GM18508 (cell line): Measurements from ENCODE around the gene PPP1CB.

Experiments used
- ATAC-seq: cut with Tn5 transposase; IDR thresholded peaks from one replicate; pipeline ENCODE4 v1.9.1; 2021; ENCODE audit warnings: moderate number of reproducible peaks; ENCODE audit not compliant: insufficient read depth, unreplicated experiment

Gene PPP1CB

DNA sequence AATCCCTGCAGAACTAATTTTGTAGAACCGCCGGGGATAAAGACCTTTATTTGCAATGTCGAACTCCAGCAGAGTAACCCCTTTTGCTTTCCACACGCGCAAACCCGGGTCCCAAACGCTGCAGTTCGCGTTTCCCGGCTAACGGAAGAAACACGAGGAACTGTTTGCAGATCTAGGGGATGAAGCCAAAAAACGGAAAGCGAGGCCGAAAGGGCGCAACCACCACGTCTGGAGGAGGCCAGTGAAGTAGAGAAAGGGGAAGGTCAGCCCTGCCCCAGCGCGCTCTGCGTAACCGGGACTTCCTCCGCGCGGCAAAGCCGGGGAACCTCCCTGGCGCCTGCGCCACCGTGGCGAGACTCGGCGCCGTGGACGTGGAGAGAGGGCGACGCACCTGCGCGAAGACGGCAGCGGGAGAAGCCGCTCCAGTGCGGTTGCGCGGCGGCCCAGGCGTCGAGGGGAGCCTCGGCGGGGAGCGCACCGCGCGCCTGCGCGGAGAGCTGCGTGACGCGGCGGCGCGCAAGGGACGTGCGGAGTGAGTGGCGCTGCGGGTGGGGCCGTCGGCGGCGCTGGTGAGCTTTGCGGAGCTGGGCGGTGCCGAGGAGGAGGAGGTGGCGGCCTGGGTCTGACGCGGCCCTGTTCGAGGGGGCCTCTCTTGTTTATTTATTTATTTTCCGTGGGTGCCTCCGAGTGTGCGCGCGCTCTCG, at the start of gene PPP1CB:
Gene PPP1CB, plus strand, starts transcription at position 579 of the 704 bp plus-strand sequence. CDS start 295 bp downstream, outside the sequence.
- peak; percentile 56 for ATAC-seq

DNA sequence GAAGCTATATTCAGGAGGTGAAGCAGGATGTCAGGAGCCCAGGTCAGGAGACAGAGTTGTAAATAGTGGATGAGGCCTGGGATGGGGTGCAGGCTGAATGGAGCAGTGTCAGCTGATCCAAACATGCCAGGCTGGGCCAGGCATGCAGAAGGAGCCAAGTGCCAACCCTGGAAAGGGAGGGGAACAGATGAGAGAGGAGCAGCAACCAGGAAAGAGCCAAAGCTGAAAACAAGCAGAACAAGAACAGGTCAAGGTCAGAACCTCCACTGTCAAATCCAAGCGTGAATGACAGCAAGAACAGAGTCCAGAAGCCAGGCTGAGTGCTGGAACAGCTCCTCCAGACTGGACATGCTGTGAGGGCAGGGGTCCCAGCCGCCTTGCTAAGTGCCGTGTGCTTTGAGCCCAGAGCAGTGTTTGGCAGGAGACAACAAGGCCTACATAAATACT, 49.2 kb upstream of the PPP1CB start:
- no peak for ATAC-seq

DNA sequence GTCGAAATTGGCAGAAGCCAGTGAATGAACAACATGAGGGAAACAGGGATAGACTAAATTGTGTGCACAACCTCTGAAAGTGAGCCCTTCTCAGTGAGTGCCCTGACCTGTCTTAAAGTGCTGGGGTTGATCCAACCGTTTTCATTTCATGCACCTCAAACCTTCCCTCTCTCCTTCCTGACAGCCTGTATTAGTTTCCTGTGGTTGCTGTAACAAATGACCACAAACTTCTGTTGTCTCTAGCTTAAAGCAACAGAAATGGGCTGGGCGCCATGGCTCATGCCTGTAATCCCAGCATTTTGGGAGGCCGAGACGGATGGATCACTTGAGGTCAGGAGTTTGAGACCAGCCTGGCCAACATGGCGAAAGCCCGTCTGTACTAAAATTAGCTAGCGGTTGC, 48.8 kb upstream of the PPP1CB start:
- ATAC-seq: no peak

DNA sequence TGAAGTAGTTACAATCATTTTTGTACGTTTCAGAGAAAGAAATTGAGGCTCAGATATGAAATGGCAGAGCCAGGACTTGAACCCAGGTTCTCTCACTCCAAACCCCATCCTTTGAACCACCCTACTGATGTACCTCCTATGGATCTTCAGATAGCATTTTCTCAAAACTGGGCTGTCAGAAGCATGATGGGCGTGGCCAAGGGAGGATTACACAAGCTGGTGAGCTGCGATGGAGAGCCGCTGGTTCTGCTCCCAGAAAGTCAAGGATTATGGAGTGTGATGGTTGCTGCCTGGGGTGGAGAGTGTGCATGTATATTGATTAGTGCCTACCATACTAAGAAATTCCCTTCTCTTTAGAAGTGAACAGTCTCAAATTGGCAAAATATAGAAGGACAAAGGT, 47.0 kb upstream of the PPP1CB start:
- no peak for ATAC-seq

DNA sequence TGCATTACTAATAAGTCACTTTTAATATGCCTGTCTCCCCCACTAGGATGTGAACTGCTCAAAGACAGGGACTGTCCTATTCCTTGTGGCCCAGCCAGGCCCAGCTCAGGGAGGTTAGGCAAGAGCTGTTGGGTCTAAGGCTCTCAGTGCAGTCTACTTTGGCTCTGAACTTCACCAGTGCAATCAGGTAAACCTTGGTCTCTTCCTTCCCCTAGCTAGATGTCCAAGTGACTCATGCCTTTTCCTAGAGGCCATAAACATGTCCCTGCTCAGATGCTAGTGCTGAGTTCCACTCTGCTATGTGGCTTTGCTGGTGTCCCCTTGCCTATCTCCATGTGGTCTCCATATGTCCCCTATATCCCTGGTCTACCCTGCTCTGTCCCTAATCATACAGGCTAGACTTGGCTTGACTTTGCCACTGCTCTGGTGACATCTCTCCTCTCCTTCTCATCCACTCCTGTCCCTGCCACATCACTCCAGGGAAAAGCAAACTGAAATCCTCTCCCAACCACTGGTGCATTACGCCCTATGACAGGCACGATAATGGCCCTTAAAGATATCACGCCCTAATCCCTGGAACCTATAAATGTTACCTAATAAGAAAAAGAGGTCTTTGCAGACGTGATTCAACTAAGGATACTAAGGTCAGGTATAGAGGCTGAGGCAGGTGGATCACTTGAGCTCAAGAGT, 45.7 kb upstream of the PPP1CB start:
- ATAC-seq: no peak

- ATAC-seq: no peak
These were observed 44.0 kb upstream of the PPP1CB start for GRCh38 chr2:28707592-28707991.

DNA sequence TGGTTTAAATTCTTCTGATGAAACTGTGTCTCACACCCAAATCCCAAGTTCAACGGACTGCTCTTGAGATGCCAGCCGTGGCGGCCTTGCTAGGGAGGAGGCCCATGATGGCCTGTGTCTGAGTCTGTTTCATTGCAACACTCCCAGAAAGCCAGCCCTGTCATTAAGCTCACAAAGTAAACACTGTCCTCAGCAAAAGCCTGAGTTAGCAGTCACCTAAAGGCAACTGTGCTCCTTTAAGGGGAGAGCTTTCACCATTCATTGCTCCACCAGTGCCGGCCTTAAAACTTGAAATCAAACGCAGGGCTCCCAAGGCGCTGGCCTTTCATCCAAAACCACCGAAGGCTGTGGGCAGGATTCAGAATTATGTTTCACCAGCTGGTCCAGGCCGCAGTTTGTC, 42.5 kb upstream of the PPP1CB start:
- ATAC-seq: no peak

GRCh38 chr2:28710545-28710944, 41.1 kb upstream of the PPP1CB start:
- ATAC-seq: no peak

- no peak for ATAC-seq
These were observed 37.9 kb upstream of the PPP1CB start for GRCh38 chr2:28713577-28714298.

DNA sequence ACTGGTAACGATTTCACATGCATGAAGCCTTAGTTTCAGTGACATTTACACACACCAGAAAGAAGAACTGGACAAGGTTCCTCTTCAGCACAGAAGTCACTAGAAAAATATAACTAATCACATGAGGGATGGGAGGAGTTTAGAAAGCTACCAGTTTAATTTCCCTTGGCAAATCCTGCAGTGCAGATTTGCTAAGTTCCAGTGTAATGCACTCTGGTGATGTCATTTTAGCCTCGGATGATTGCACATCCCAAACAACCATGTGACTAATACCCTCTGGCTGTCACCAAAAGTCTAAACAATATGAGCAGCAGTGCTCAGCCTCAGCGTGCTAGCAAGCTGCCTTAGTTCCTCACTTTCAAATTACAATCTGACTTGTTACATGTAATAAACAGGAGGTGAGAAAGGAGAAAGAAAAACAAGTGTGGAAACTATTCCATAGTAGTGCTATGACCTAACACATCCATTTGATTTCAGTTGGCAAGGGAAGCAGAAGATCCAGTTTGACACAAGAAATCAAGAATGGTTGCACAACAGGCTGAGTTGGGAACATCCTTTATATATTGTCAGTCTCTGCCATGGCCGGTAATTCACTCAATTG, 35.3 kb upstream of the PPP1CB start:
- no peak for ATAC-seq

GRCh38 chr2:28717339-28717758, 34.3 kb upstream of the PPP1CB start:
- no peak for ATAC-seq

DNA sequence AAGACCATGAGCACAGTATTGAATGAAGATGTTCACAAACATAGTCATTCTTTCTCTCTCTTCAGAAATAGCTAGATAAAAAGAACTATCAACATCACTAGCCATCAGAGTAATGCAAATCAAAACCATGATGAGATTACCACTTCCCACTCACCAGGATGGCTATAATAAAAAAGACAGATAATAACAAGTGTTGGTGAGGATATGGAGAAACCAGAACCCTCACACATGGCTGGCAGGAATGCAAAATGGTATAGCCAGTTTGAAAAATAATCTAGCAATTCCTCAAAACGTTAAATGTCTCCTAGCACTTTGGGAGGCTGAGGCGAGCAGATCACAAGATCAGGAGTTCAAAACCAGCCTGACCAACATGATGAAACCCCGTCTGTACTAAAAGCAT, 31.3 kb upstream of the PPP1CB start:
- ATAC-seq: no peak

GRCh38 chr2:28721601-28722191, 29.9 kb upstream of the PPP1CB start:
- no peak for ATAC-seq

GRCh38 chr2:28725021-28725711, 26.5 kb upstream of the PPP1CB start:
- no peak for ATAC-seq

DNA sequence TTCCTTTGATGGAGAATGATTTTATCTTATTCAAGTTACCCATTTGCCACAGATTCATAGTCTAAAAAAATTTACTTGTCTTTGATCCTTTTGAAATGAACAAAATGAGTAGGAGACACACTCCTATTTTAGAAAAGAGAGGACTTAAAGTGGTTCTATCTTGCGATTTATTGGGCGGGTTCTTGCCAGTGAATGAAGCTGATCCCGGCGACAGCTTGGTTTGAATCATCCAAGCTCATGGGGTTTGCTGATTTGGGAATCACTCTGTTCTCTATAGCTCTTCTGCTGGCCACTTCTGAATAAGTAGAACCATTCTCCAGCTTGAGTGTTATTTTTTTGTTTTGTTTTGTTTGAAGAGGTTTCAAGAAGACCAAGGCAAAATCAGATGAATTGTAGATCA, 25.5 kb upstream of the PPP1CB start:
- ATAC-seq: no peak

DNA sequence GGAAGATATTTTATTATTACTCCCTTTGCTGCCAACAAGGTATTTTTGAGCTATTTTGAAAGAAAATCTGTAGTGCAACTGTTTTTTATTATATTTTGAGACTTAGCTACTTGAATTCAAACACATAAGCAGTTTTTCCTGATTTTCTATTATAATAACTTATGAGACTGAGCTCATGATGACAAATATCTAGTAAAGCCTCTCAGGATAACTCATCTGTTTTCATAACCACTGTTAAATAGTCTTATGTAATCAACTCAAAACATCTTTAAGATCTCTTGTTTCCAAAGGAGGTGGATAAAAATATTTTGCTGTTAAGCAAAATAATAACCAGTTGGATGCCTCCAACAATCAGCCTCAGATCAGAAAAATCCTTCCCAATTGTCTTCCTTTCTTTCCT, 21.9 kb upstream of the PPP1CB start:
- no peak for ATAC-seq

- ATAC-seq: no peak
These were observed 20.9 kb upstream of the PPP1CB start for GRCh38 chr2:28730641-28731146.

- ATAC-seq: no peak
These were observed 16.1 kb upstream of the PPP1CB start for GRCh38 chr2:28735511-28735910.

GRCh38 chr2:28736034-28736433, 15.6 kb upstream of the PPP1CB start:
- ATAC-seq: no peak

- ATAC-seq: no peak
These were observed 14.0 kb upstream of the PPP1CB start for GRCh38 chr2:28737655-28738054.
